Measurements from ENCODE around the gene NGEF.

DNA sequence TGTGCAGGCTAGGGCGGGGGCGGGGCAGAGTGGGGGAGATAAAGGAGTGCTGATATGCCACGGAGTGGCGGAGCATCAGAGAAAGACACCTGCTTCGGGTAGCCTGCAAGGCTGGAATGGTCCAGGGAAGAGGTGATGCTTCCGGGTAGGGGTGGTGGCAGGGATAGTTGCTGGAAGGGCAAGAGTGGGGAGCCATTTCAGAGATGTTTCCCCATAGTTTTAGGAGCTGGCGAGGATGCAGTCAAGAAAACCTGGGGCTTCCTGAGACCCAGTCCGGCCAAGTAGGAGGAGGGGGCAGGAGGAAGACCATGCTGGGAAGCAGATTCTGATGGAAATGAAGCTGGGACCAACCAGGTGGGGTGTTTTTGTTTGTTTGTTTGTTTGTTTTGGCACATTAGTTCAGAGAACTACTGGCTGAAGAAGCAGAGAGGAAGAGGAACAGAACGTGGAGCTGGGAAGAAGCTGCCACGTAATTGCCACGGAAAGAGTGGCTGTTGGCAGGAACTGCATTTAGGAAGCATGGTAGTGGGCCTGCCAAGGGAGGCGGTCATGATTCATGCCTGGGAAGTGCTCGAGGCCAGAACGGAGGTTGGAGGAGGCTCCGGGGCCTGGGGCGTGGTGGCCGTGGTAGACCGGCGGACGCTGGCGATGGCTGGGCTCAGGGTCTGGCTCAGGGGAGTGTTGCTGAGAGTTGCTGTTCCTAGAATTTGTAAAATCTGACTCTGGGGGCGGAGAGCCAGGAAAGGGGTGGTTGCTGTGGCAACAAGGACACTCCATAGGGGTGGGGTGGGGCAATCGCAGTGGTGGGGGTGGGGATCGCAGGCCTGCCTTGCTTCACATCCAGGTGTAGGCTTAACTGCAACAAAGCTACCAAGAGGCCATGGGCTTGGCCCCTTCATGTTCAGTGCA, 38.4 kb upstream of the NGEF start:
- TF ChIP-seq TAF1 (IDR thresholded peaks at IDR 0.05; ENCODE audit: borderline replicate concordance, insufficient read depth, low read length), result no peak
- TF ChIP-seq POLR2AphosphoS5 (IDR thresholded peaks at IDR 0.05; ENCODE audit: low read depth, low read length), result no peak
- TF ChIP-seq SIN3A (IDR thresholded peaks at IDR 0.05; ENCODE audit: borderline replicate concordance, insufficient read depth, low read length), result 0 out of 2 replicates have a peak, but pooled peaks have one; percentile 17
